Right lobe of liver (tissue), 6 donors: ENCODE measurements around the gene FRMD4A. TPM values are rescaled to one million over a fixed set of nuclear protein-coding genes. Genes with fewer than 3 reads are reported as not detected.
"Not testable (repeated sequence)": the region's sequence is repeated elsewhere in the genome, so short reads cannot be mapped to it uniquely, and the experiment has no call there.

Source experiments
- ATAC-seq, 4 donors: fragments of 200-7000 bp; cut with Tn5 transposase; one replicate each; pipeline ENCODE4 v1.9.1; 2020; ENCODE audit warnings: mild to moderate bottlenecking in 4 of 4, moderate library complexity in 4 of 4
- DNase-seq, 3 donors: peaks; one replicate each; pipeline ENCODE4 v3.0.0-alpha.2; 2020
- H3K27ac ChIP-seq, 3 donors: fragments of 200-600 bp; one replicate each; pipeline ENCODE4 v1.8.0; 2022
- H3K27me3 ChIP-seq, 2 donors: fragments of 200-600 bp; one replicate each; pipeline ENCODE4 v1.8.0; 2022
- H3K36me3 ChIP-seq, 4 donors: fragments of 200-600 bp; sonication (generic) in 1 of 4; one replicate each; pipeline versions ENCODE4 v1.5.1 to v1.8.0; 2017 to 2022; ENCODE audit warnings: control low read depth in 1 of 4
- H3K4me1 ChIP-seq, 4 donors: fragments of 200-600 bp; sonication (generic) in 1 of 4; one replicate each; pipeline versions ENCODE4 v1.5.1 to v1.8.0; 2017 to 2022; ENCODE audit warnings: control low read depth in 1 of 4
- H3K4me3 ChIP-seq, 3 donors: fragments of 200-600 bp; one replicate each; pipeline ENCODE4 v1.8.0; 2022
- H3K9me3 ChIP-seq, 4 donors: fragments of 200-600 bp; sonication (generic) in 1 of 4; one replicate each; pipeline versions ENCODE4 v1.5.1 to v1.8.0; 2017 to 2022; ENCODE audit warnings: control low read depth in 1 of 4
- POLR2A ChIP-seq: fragments of 450-650 bp; IDR thresholded peaks from one replicate; pipeline ENCODE4 v1.6.1; 2017; ENCODE audit warnings: antibody characterized with exemption, mild to moderate bottlenecking
- WGBS: methylation state at CpG from one replicate; pipeline ENCODE4 v1.1.6; 2018; ENCODE audit warnings: low coverage, low lambda C conversion rate; ENCODE audit not compliant: insufficient coverage; ENCODE audit errors: missing lambda C conversion rate; 5-methylcytosine and 5-hydroxymethylcytosine counted together
- intact Hi-C, 2 donors: fragments of 100-400 bp; cut with DNase I; formaldehyde crosslinking; loops; one replicate each; pipeline versions ENCODE4 v1.11.2 to v1.14.1; 2022
- total RNA-seq, 6 experiments: library from RNA; depleted of rRNA in 2 of 6; stranded (reverse); fragments of >200 nt in 2 of 6; fragmentation: NEBNext Ultra II Directional in 3 of 6; extraction: Animal tissue kit (Norgen Biotek cat#: 25700) in 3 of 6; gene quantifications; one replicate each; pipeline versions ENCODE4 v1.1.0 to v1.2.4, GENCODE V29; 2016 to 2023
- TF ChIP-seq, protein P1 (sequence below), 4 donors: fragments of 200-600 bp in 3 of 4; fragments of 450-650 bp in 1 of 4; IDR thresholded peaks; one replicate each; pipeline versions ENCODE4 v1.5.1 to v1.8.0; 2016 to 2022; ENCODE audit warnings: antibody characterized with exemption in 4 of 4, mild to moderate bottlenecking in 2 of 4
- donor health status: DM: no; HTN: yes; CAD: no.
- donor health status: DM: no; HTN: no; CAD: no.
- donor health status: DM: no; HTN: no; CAD: no.
- donor health status: DM: no; HTN: yes; CAD: no.
- donor health status: DM: no; HTN: yes; CAD: no.

Gene FRMD4A
- total RNA-seq, 6 experiments from 2014 or later, result 8.4 to 22.8 (median 13.3) TPM

DNA sequence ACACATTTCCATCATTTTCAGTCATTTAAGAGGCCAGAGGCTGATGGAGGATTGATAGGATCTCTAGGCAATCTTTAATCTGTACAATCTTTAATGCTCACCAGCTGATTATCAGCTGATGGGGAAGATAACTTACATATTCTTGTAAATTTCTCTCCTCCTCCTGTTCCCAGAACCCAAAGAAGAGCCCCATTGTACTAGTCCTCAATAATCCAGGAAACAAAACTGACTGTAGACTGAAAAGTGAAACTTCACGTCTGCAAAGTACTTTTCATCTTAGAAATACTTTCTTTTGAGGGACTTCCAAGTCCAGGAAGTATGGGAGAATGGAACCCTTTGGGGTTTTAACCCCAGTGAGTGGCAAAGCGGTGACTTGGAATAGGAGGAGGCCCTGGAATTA, 283.3 kb downstream of the FRMD4A start:
- DNase-seq (no peak), ATAC-seq (no peak)
- no peaks in the 10 kb centered on the region for H3K9me3 ChIP-seq
- TF ChIP-seq POLR2A, result no peak
- TF ChIP-seq, protein P1, sequence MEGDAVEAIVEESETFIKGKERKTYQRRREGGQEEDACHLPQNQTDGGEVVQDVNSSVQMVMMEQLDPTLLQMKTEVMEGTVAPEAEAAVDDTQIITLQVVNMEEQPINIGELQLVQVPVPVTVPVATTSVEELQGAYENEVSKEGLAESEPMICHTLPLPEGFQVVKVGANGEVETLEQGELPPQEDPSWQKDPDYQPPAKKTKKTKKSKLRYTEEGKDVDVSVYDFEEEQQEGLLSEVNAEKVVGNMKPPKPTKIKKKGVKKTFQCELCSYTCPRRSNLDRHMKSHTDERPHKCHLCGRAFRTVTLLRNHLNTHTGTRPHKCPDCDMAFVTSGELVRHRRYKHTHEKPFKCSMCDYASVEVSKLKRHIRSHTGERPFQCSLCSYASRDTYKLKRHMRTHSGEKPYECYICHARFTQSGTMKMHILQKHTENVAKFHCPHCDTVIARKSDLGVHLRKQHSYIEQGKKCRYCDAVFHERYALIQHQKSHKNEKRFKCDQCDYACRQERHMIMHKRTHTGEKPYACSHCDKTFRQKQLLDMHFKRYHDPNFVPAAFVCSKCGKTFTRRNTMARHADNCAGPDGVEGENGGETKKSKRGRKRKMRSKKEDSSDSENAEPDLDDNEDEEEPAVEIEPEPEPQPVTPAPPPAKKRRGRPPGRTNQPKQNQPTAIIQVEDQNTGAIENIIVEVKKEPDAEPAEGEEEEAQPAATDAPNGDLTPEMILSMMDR (IDR thresholded peaks at IDR 0.05), result no peak
- WGBS, result 66% methylated on average over 2 of the region's 2 CpGs
- intact Hi-C loops, result no loop called here
- no peak overlapping the region for H3K4me3 ChIP-seq
- no peaks in the 10 kb centered on the region for H3K27me3 ChIP-seq
- H3K4me1 ChIP-seq, result peaks cover 0 to 5% (median 2%) of the 10 kb centered on the region in 4 donors
- H3K36me3 ChIP-seq, result no peaks in the 10 kb centered on the region
- H3K27ac ChIP-seq, result no peak overlapping the region

DNA sequence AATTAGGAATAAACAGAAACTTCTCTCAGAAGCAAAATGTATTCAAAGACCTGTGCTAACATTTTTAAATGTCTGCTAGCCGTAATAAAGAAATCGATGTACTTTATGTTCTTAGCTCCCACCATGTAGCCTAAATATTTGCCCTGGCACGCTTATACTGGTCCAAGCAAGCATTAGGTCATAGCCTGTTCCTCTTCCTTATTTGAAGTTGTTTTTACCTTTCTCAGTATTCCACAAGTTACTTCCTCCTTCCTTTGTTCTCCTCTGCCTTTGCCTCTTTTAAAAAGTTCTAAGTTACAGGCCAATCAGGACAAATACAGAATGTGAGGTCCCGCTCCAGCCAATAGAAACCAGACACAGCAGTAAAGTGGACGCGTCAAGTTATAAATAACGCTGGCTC, 288.7 kb downstream of the FRMD4A start:
- H3K9me3 ChIP-seq, H3K27ac ChIP-seq, DNase-seq, H3K36me3 ChIP-seq, H3K27me3 ChIP-seq, ATAC-seq, intact Hi-C loops, H3K4me1 ChIP-seq, H3K4me3 ChIP-seq: not testable (repeated sequence)
- WGBS, result 83% methylated on average over 7 of the region's 7 CpGs

DNA sequence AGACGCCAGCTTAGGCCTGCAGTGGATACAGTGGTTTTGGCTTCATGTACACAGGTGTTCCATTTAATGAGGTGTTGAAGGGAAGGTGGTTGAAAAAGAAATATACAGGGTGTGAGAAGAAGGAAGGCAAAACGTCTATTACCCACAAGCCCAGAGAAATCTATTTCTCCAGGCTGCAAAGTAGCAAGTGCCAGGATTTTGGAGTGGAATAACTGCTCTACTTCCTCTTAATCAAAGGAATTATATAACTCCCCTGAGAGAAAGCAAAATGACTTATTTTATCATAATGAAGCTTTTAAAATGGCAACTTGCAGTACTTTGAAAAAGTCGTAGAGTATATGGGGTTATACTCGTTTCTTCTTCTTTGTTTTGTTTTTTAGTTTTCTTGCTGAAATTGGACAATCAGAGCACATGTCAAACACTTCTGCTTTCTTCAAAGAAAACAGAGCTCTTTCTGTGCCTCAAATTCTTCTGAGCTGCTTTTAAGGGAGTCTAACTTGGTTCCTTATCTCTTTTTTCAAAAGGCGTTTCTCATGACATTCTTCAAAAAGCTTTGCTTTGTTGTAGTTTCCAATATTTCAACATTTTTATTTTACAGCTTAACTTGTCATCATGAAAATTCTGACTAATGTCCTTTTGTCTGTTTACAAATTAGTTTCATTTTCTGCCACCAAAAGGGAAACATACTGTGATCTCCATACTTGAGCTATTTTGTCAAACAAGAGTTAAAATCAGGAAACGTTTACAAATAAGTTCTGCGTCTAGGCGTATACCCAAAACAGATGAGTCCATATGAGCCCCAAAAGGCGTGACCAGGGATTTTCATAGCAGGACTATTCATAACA, 289.7 kb downstream of the FRMD4A start:
- Histone ChIP-seq H3K9me3 (no peaks in the 10 kb centered on the region), H3K4me1 (no peaks in the 10 kb centered on the region), H3K27me3 (no peaks in the 10 kb centered on the region), H3K27ac (no peak overlapping the region), H3K36me3 (no peaks in the 10 kb centered on the region), H3K4me3 (no peak overlapping the region)
- ATAC-seq, result peak in 2 of 4 donors; percentile 47 to 51
- TF ChIP-seq, protein P1 (IDR thresholded peaks at IDR 0.05), result no peak
- no peak for TF ChIP-seq POLR2A
- intact Hi-C loops, result no loop called here
- no peak for DNase-seq
- 48% methylated on average over 9 of the region's 9 CpGs for WGBS

DNA sequence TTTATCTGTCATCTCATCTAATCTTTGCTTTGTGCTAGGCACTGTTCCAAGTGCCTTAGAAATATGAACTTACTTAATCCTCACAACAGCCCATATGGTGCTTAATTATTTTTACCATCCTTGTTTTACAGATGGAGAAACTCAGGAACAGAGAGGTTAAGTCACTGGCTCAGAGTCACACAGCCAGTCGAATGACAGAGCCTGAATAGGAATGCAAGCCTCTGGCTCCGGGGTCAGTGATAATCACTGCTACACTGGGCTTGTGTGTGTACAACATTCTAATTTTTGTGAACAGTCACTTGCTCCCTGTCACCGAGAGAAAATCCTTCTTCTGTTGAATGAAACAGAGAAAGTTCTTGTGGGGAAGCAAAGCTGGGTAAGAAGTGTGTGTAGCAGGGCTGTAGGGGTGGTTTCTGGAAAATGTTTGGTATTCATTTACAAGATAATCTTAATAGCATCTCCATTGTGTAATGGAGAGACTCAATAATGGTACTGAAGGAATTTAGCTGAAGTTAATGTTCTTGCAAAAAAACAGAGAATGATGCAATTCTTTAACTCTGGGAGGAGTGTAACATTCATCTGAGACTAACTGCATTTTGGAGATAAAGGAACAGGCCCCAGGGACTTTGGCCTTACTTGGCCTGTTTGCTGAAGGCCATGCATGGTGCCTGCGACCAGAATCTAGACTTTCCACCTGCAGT, 290.6 kb downstream of the FRMD4A start:
- DNase-seq (no peak), ATAC-seq (peak in 3 of 4 donors; percentile 33 to 51 (median 48))
- TF ChIP-seq POLR2A, result no peak
- TF ChIP-seq, protein P1 (IDR thresholded peaks at IDR 0.05), result no peak
- H3K4me1 ChIP-seq, result no peaks in the 10 kb centered on the region
- 56% methylated on average over 4 of the region's 4 CpGs for WGBS
- no peaks in the 10 kb centered on the region for H3K27me3 ChIP-seq
- no peak overlapping the region for H3K27ac ChIP-seq
- H3K4me3 ChIP-seq, result no peak overlapping the region
- no peaks in the 10 kb centered on the region for H3K36me3 ChIP-seq
- H3K9me3 ChIP-seq, result no peaks in the 10 kb centered on the region
- intact Hi-C loops, result no loop called here

DNA sequence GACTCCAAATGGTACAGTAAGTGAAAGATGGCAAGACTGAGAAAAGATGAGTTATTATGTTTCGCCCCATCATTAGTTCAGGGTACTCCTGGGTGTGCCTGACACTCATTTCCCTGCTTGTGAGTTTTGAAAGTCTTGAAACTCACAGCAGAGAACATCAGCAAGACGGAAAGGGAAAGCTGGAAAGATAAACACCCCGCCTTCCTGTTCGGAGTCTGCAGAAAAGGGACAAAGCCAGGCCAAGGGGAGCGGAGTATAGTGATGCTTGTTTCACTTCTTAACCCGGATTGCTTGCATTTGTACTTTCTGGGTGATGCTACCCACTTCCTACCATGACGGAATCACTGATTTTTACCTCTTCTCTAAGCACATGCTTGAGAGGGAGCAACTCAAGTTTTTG, 294.5 kb downstream of the FRMD4A start:
- H3K36me3 ChIP-seq, result no peaks in the 10 kb centered on the region
- H3K4me3 ChIP-seq, result no peak overlapping the region
- WGBS, result 63% methylated on average over 3 of the region's 7 CpGs
- no peak overlapping the region for H3K27ac ChIP-seq
- ATAC-seq (peak; percentile 44 to 68 (median 45)), DNase-seq (no peak)
- no peaks in the 10 kb centered on the region for H3K9me3 ChIP-seq
- no peaks in the 10 kb centered on the region for H3K4me1 ChIP-seq
- H3K27me3 ChIP-seq, result no peaks in the 10 kb centered on the region
- intact Hi-C loops, result no loop called here
- no peak for TF ChIP-seq POLR2A
- TF ChIP-seq, protein P1 (IDR thresholded peaks at IDR 0.05), result no peak
